HepG2 (cell line): ENCODE data around the gene ZNF730. TPM values are rescaled to one million over a fixed set of nuclear protein-coding genes. Genes with fewer than 3 reads are reported as not detected.

Experiments used
- ATAC-seq: fragments of 200-7000 bp; cut with Tn5 transposase; 3 replicates; pipeline ENCODE4 v1.9.1; 2020; ENCODE audit warnings: mild to moderate bottlenecking, moderate library complexity
- BruUV-seq: library from RNA; stranded (reverse); fragments of 400-500 nt; replicated peaks from 2 replicates; lab custom pipeline; 2021; lab: Mats Ljungman, UMichigan
- CTCF ChIA-PET: fragments of 300-600 bp; formaldehyde crosslinking; extraction: SDS; loops from one replicate; lab custom pipeline; 2021; ENCODE audit warnings: low total read pairs, inconsistent platforms, low intra/inter-chr PET ratio; lab: Yijun Ruan, JAX
- POLR2A ChIA-PET: fragments of 350-600 bp; sonication (Branson Sonifier 250); formaldehyde crosslinking; loops from one replicate; lab custom pipeline; 2020; ENCODE audit warnings: antibody characterized with exemption, inconsistent platforms; lab: Yijun Ruan, JAX
- DNase-seq: peaks from one replicate; pipeline ENCODE4 v3.0.0-alpha.2; 2015; ENCODE audit warnings: low spot score
- FAIRE-seq: peaks from 3 replicates; lab custom pipeline; 2011; peaks lifted over from hg19 to GRCh38; lab: Jason Lieb, UNC
- H2AFZ ChIP-seq: one replicate; pipeline ENCODE4 v1.6.1; 2011; ENCODE audit warnings: low read length, inconsistent platforms
- H3K27ac ChIP-seq: fragments of 300-600 bp; 3 replicates; pipeline ENCODE4 v1.8.0; 2011; ENCODE audit warnings: mixed run types, mild to moderate bottlenecking, mixed read lengths, low read length, inconsistent platforms; ENCODE audit not compliant: insufficient read depth; ENCODE audit errors: extremely low read length
- H3K27me3 ChIP-seq, 2 experiments: fragments of 200-600 bp in 1 of 2; 2 replicates in 1 of 2; 3 replicates in 1 of 2; pipeline versions ENCODE4 v1.6.0 to v1.8.0; 2011; ENCODE audit warnings: low read length in 2 of 2, mild to moderate bottlenecking in 2 of 2, moderate library complexity in 2 of 2, inconsistent platforms in 1 of 2; ENCODE audit not compliant: insufficient read depth in 2 of 2, control insufficient read depth in 1 of 2
- H3K36me3 ChIP-seq, 2 experiments: fragments of 200-600 bp in 1 of 2; replicated peaks in 1 of 2; 2 replicates in 1 of 2; 3 replicates in 1 of 2; pipeline versions ENCODE4 v1.5.1 to v1.8.0; 2011; ENCODE audit warnings: low read length in 2 of 2, inconsistent platforms in 1 of 2; ENCODE audit not compliant: insufficient read depth in 2 of 2, control insufficient read depth in 1 of 2
- H3K4me1 ChIP-seq: 2 replicates; pipeline ENCODE4 v1.5.1; 2012; ENCODE audit warnings: low read length, inconsistent platforms; ENCODE audit not compliant: insufficient read depth
- H3K4me2 ChIP-seq: 2 replicates; pipeline ENCODE4 v1.6.0; 2011; ENCODE audit warnings: low read depth, low read length, inconsistent platforms
- H3K4me3 ChIP-seq, 3 experiments: fragments of 200-600 bp in 1 of 3; sonication (generic), shearing (Covaris generic) in 1 of 3; replicated peaks in 1 of 3; 2 replicates each; pipeline ENCODE4 v1.5.1; 2011 to 2016; ENCODE audit warnings: low read length in 3 of 3, inconsistent platforms in 2 of 3, low read depth in 2 of 3, mild to moderate bottlenecking in 2 of 3, control low read depth in 1 of 3, mixed read lengths in 1 of 3; ENCODE audit not compliant: insufficient read depth in 1 of 3
- H3K79me2 ChIP-seq: one replicate; pipeline ENCODE4 v1.6.1; 2011; ENCODE audit warnings: low read length, inconsistent platforms; ENCODE audit not compliant: insufficient read depth
- H3K9ac ChIP-seq: 2 replicates; pipeline ENCODE4 v1.6.0; 2011; ENCODE audit warnings: mild to moderate bottlenecking, low read depth, low read length, inconsistent platforms; ENCODE audit not compliant: insufficient read depth
- H3K9me3 ChIP-seq: 2 replicates; pipeline ENCODE4 v1.5.1; 2012; ENCODE audit warnings: mild to moderate bottlenecking, low read length
- H4K20me1 ChIP-seq: 2 replicates; pipeline ENCODE4 v1.6.0; 2011; ENCODE audit warnings: inconsistent platforms, mild to moderate bottlenecking, low read length, moderate library complexity; ENCODE audit not compliant: insufficient read depth
- GTF2F1 ChIP-seq: fragments of 150-350 bp; IDR thresholded peaks from 2 replicates; pipeline ENCODE4 v1.6.1; 2014; ENCODE audit warnings: low read length
- IRF9 ChIP-seq: sonication (generic); formaldehyde crosslinking; IDR thresholded peaks from 2 replicates; pipeline ENCODE4 v1.8.0; 2022; ENCODE audit warnings: missing genetic modification reagents, mild to moderate bottlenecking, borderline replicate concordance
- KLF16 ChIP-seq, 2 experiments: sonication (generic) in 1 of 2; formaldehyde crosslinking in 1 of 2; IDR thresholded peaks; 2 replicates each; pipeline versions ENCODE4 v1.6.1 to v1.8.0; 2016 to 2023; ENCODE audit warnings: missing genetic modification reagents in 2 of 2, missing compliant biosample characterization in 1 of 2
- NFKBIZ ChIP-seq: IDR thresholded peaks from 2 replicates; pipeline ENCODE4 v1.6.1; 2018; ENCODE audit warnings: missing genetic modification reagents, missing compliant biosample characterization
- NFRKB ChIP-seq: fragments of 450-650 bp; IDR thresholded peaks from 2 replicates; pipeline ENCODE4 v1.6.1; 2017
- NRL ChIP-seq: sonication (generic); formaldehyde crosslinking; IDR thresholded peaks from 2 replicates; pipeline ENCODE4 v1.5.0; 2020; ENCODE audit warnings: missing genetic modification reagents, mild to moderate bottlenecking, moderate library complexity, borderline replicate concordance
- ZNF431 ChIP-seq: sonication (generic); formaldehyde crosslinking; IDR thresholded peaks from 2 replicates; pipeline ENCODE4 v1.9.0; 2022; ENCODE audit warnings: missing genetic modification reagents, low read depth, mild to moderate bottlenecking, borderline replicate concordance
- ZNF670 ChIP-seq: sonication (generic); formaldehyde crosslinking; IDR thresholded peaks from 2 replicates; pipeline ENCODE4 v1.8.0; 2022; ENCODE audit warnings: mild to moderate bottlenecking, missing genetic modification reagents, borderline replicate concordance
- WGBS: methylation state at CpG from one replicate; pipeline ENCODE4 v1.1.6; 2017; ENCODE audit warnings: low lambda C conversion rate; 5-methylcytosine and 5-hydroxymethylcytosine counted together
- in situ Hi-C: cut with HindIII; loops from 2 replicates; pipeline ENCODE4 v1.10.0; 2017; ENCODE audit warnings: low pct_unique_long_range_greater_than_20kb; ENCODE audit not compliant: extremely low pct_ligation_motif_present
- intact Hi-C: fragments of 100-400 bp; cut with micrococcal nuclease; formaldehyde crosslinking; loops from one replicate; pipeline ENCODE4 v1.10.0; 2022; ENCODE audit not compliant: unreplicated experiment
- polyA plus RNA-seq, 8 experiments: library from polyadenylated mRNA; depleted of rRNA in 3 of 8; stranded (reverse) in 7 of 8; unstranded in 1 of 8; fragments of >200 nt; fragmentation: Illumina TruSeq in 4 of 8; extraction: Trizol in 4 of 8; gene quantifications; 2 replicates each; pipeline versions ENCODE4 v1.2.1 to v1.2.3, GENCODE V29; 2011 to 2016; ENCODE audit warnings: low read depth in 4 of 8, missing spikeins in 1 of 8, mixed read lengths in 1 of 8; ENCODE audit not compliant: insufficient read depth in 1 of 8
- total RNA-seq, 5 experiments: library from RNA; depleted of rRNA; stranded (reverse); fragments of >200 nt; fragmentation: Illumina TruSeq; extraction: Trizol; gene quantifications; 2 replicates each; pipeline ENCODE4 v1.2.3, GENCODE V29; 2016; ENCODE audit warnings: low read depth in 1 of 5

The ZNF730 gene
- total and polyA plus RNA-seq, 2 of the 13 experiments (the other 11 are each of a cell fraction or from before 2014, with no cell fraction given), result 0.07 TPM; not detected in 1

- no peaks in the 10 kb centered on the region for H3K36me3 ChIP-seq
- H3K4me1 ChIP-seq, result no peaks in the 10 kb centered on the region
- FAIRE-seq (no peak), ATAC-seq (no peak), DNase-seq (no peak)
- H3K79me2 ChIP-seq, result no peaks in the 10 kb centered on the region
- no peak overlapping the region for H2AFZ ChIP-seq
- no peaks in the 10 kb centered on the region for H4K20me1 ChIP-seq
- in situ Hi-C loops, result no loop called here
- TF ChIP-seq NRL (no peak), IRF9 (CRISPR knock-in tag) (no peak), KLF16 (CRISPR knock-in tag; IDR thresholded peaks at IDR 0.05) (no peak), NFKBIZ (no peak), GTF2F1 (no peak), ZNF670 (CRISPR knock-in tag) (no peak), NFRKB (no peak), ZNF431 (CRISPR knock-in tag) (no peak)
- H3K4me3 ChIP-seq, result no peak overlapping the region
- H3K9ac ChIP-seq, result no peak overlapping the region
- ChIA-PET CTCF (no interaction called here), POLR2A (no interaction called here)
- intact Hi-C loops, result no loop called here
- peaks cover 94% of the 10 kb centered on the region for H3K9me3 ChIP-seq
- no TSS peak for BruUV-seq
- no peak overlapping the region for H3K27ac ChIP-seq
- no peaks in the 10 kb centered on the region for H3K27me3 ChIP-seq
- H3K4me2 ChIP-seq, result no peak overlapping the region
- WGBS, result 15% methylated on average over 6 of the region's 43 CpGs
Measured at GRCh38 chr19:23070353-23071146, 46.3 kb upstream of the ZNF730 start.
